H9 (cell line): ENCODE data around the gene SETBP1. TPM values are rescaled to one million over a fixed set of nuclear protein-coding genes. Genes with fewer than 3 reads are reported as not detected.

Experiments used
- DNase-seq: peaks from one replicate; pipeline ENCODE4 v3.0.0-alpha.2; 2017
- H2AFZ ChIP-seq: one replicate; pipeline ENCODE4 v1.6.1; 2013; ENCODE audit warnings: mild to moderate bottlenecking, low read length, control low read depth, moderate library complexity
- H2AK5ac ChIP-seq: 2 replicates; pipeline ENCODE4 v1.6.1; 2013; ENCODE audit warnings: low read length, control low read depth, mixed read lengths; ENCODE audit not compliant: insufficient read length
- H2BK120ac ChIP-seq: one replicate; pipeline ENCODE4 v1.6.1; 2013; ENCODE audit warnings: low read depth, mild to moderate bottlenecking, low read length, control low read depth, inconsistent platforms; ENCODE audit not compliant: poor library complexity, severe bottlenecking
- H2BK12ac ChIP-seq: 2 replicates; pipeline ENCODE4 v1.6.1; 2013; ENCODE audit warnings: low read length, control low read depth, mixed read lengths, low read depth; ENCODE audit not compliant: insufficient read length
- H2BK15ac ChIP-seq: 2 replicates; pipeline ENCODE4 v1.6.1; 2013; ENCODE audit warnings: low read depth, low read length, control low read depth
- H2BK20ac ChIP-seq: one replicate; pipeline ENCODE4 v1.6.1; 2013; ENCODE audit warnings: low read depth, mild to moderate bottlenecking, low read length, control low read depth, inconsistent platforms; ENCODE audit not compliant: poor library complexity, severe bottlenecking
- H2BK5ac ChIP-seq: 2 replicates; pipeline ENCODE4 v1.6.1; 2013; ENCODE audit warnings: low read length, control low read depth, mixed read lengths; ENCODE audit not compliant: insufficient read length
- H3K14ac ChIP-seq: 2 replicates; pipeline ENCODE4 v1.6.1; 2013; ENCODE audit warnings: low read length, control low read depth; ENCODE audit not compliant: insufficient read depth
- H3K18ac ChIP-seq: 2 replicates; pipeline ENCODE4 v1.6.1; 2013; ENCODE audit warnings: low read depth, mild to moderate bottlenecking, mixed read lengths, low read length, control low read depth; ENCODE audit not compliant: insufficient read length
- H3K23ac ChIP-seq: 2 replicates; pipeline ENCODE4 v1.6.1; 2013; ENCODE audit warnings: low read length, control low read depth, mixed read lengths, low read depth; ENCODE audit not compliant: insufficient read length
- H3K23me2 ChIP-seq: 2 replicates; pipeline ENCODE4 v1.6.1; 2013; ENCODE audit warnings: low read depth, mild to moderate bottlenecking, mixed read lengths, low read length, control low read depth; ENCODE audit not compliant: insufficient read length, poor library complexity, severe bottlenecking
- H3K27ac ChIP-seq: 2 replicates; pipeline ENCODE4 v1.5.1; 2013; ENCODE audit warnings: low read length, control low read depth, mixed read lengths, low read depth; ENCODE audit not compliant: insufficient read length
- H3K27me3 ChIP-seq: 2 replicates; pipeline ENCODE4 v1.6.1; 2013; ENCODE audit warnings: low read length, control low read depth, inconsistent platforms; ENCODE audit not compliant: insufficient read depth
- H3K4ac ChIP-seq: 2 replicates; pipeline ENCODE4 v1.6.1; 2013; ENCODE audit warnings: low read depth, mild to moderate bottlenecking, control low read depth, inconsistent platforms, low read length, moderate library complexity
- H3K4me1 ChIP-seq: 2 replicates; pipeline ENCODE4 v1.6.1; 2013; ENCODE audit warnings: low read length, control low read depth, inconsistent platforms; ENCODE audit not compliant: insufficient read depth
- H3K4me2 ChIP-seq: 2 replicates; pipeline ENCODE4 v1.6.1; 2013; ENCODE audit warnings: low read length, control low read depth, mixed read lengths; ENCODE audit not compliant: insufficient read length, insufficient read depth
- H3K56ac ChIP-seq: 2 replicates; pipeline ENCODE4 v1.6.1; 2013; ENCODE audit warnings: low read depth, mild to moderate bottlenecking, mixed read lengths, low read length, control low read depth; ENCODE audit not compliant: insufficient read length
- H3K79me1 ChIP-seq: 2 replicates; pipeline ENCODE4 v1.6.1; 2013; ENCODE audit warnings: low read depth, mild to moderate bottlenecking, moderate library complexity, low read length, control low read depth, inconsistent platforms; ENCODE audit not compliant: insufficient read depth, poor library complexity, severe bottlenecking
- H3K79me2 ChIP-seq: 2 replicates; pipeline ENCODE4 v1.6.1; 2013; ENCODE audit warnings: low read length, control low read depth, inconsistent platforms; ENCODE audit not compliant: insufficient read depth
- H3K9ac ChIP-seq: 2 replicates; pipeline ENCODE4 v1.6.1; 2013; ENCODE audit warnings: low read length, control low read depth, mixed read lengths; ENCODE audit not compliant: insufficient read length; ENCODE audit errors: extremely low read depth
- H3K9me3 ChIP-seq: one replicate; pipeline ENCODE4 v1.6.1; 2013; ENCODE audit warnings: low read depth, low read length, inconsistent platforms; ENCODE audit not compliant: control insufficient read depth
- H3T11ph ChIP-seq: one replicate; pipeline ENCODE4 v1.6.1; 2013; ENCODE audit warnings: mild to moderate bottlenecking, low read length, control low read depth, inconsistent platforms
- H4K20me1 ChIP-seq: one replicate; pipeline ENCODE4 v1.6.1; 2013; ENCODE audit not compliant: control insufficient read depth, insufficient read length, insufficient read depth
- H4K5ac ChIP-seq: 2 replicates; pipeline ENCODE4 v1.6.1; 2013; ENCODE audit warnings: low read depth, mild to moderate bottlenecking, mixed read lengths, low read length, control low read depth; ENCODE audit not compliant: insufficient read length
- H4K8ac ChIP-seq: replicated peaks from 2 replicates; pipeline ENCODE4 v1.6.1; 2013; ENCODE audit warnings: low read length, control low read depth, mixed read lengths, low read depth; ENCODE audit not compliant: insufficient read length
- H4K91ac ChIP-seq: 2 replicates; pipeline ENCODE4 v1.6.1; 2013; ENCODE audit warnings: low read depth, mild to moderate bottlenecking, moderate library complexity, mixed read lengths, low read length, control low read depth; ENCODE audit not compliant: insufficient read length
- H3K27ac Mint-ChIP-seq, 3 experiments: 2 replicates in 2 of 3; 3 replicates in 1 of 3; pipeline ENCODE4 v1.8.0; 2020 to 2021; ENCODE audit warnings: mixed read lengths in 3 of 3, mild to moderate bottlenecking in 1 of 3, moderate library complexity in 1 of 3
- H3K27me3 Mint-ChIP-seq: 2 replicates; pipeline ENCODE4 v1.8.0; 2021; ENCODE audit warnings: low read depth, mild to moderate bottlenecking, moderate library complexity, mixed read lengths
- H3K36me3 Mint-ChIP-seq, 3 experiments: 2 replicates in 2 of 3; 3 replicates in 1 of 3; pipeline ENCODE4 v1.8.0; 2020 to 2021; ENCODE audit warnings: low read depth in 3 of 3, mixed read lengths in 3 of 3; ENCODE audit not compliant: insufficient read depth in 1 of 3
- H3K4me1 Mint-ChIP-seq, 2 experiments: 2 replicates each; pipeline ENCODE4 v1.8.0; 2020; ENCODE audit warnings: mixed read lengths in 2 of 2
- H3K4me3 Mint-ChIP-seq, 2 experiments: 2 replicates in 1 of 2; 3 replicates in 1 of 2; pipeline ENCODE4 v1.8.0; 2020 to 2021; ENCODE audit warnings: mild to moderate bottlenecking in 2 of 2, mixed read lengths in 2 of 2, moderate library complexity in 1 of 2
- H3K9me3 Mint-ChIP-seq, 2 experiments: 2 replicates in 1 of 2; 3 replicates in 1 of 2; pipeline ENCODE4 v1.8.0; 2020; ENCODE audit warnings: mild to moderate bottlenecking in 2 of 2, mixed read lengths in 2 of 2, moderate library complexity in 1 of 2
- WGBS: extraction: QIAGEN DNeasy Blood & Tissue Kit; methylation state at CpG from one replicate; pipeline ENCODE4 v1.1.7; 2013; ENCODE audit warnings: missing lambda C conversion rate, low lambda C conversion rate, mixed read lengths; ENCODE audit not compliant: insufficient read length; ENCODE audit errors: extremely low coverage; 5-methylcytosine and 5-hydroxymethylcytosine counted together
- total RNA-seq: library from RNA; stranded (reverse); gene quantifications from 2 replicates; pipeline ENCODE4 v1.2.1, GENCODE V29; 2021
- TF ChIP-seq, protein P1 (sequence below): fragments of 200-600 bp; sonication (generic); conservative IDR thresholded peaks from 3 replicates; pipeline ENCODE4 v1.8.0; 2021; ENCODE audit warnings: antibody characterized with exemption, mild to moderate bottlenecking

The SETBP1 gene
- total RNA-seq, 1 experiment from 2014 or later, result 4.6 TPM

DNA sequence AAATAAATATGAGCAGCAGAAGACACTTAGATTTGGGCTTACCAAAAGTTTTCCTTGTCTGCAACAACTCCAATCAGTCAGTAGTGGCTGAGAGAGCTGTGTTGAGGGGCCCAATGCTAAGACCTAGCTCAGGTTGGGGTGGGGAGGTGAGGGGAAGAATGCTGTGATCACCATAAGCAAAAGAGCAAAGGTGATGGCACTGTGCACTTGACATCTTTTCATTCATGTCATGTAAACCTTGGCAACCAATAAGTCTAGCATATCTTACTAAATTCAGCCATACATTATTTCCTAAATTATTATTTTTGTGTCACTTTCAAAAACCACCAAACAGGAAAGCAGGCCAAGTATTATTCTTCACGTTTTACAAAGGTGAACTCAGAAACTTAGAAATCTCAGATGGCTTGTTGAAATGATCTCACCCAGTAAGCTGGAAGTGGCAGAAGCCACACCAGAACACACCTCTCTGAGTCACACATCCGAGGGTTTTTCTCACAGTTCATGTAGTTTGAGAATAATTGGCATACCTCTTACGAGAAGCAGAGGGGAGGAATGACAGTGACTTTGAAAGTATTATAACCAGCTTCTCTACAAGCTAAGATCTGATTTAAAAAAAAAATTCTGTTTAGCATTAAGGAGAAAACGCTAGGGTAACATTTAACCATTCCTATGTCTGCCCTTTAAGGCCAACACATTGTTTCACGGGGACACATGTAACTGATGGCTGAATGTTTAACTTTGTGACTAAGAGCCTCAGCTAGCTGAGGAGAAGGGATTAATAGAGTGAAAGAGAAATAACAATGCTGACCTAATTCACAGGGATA lies 43.3 kb upstream of the SETBP1 start:
- no peak overlapping the region for H4K5ac ChIP-seq
- no peak overlapping the region for H3K4me2 ChIP-seq
- H3K9me3 Mint-ChIP-seq, result no peaks in the 10 kb centered on the region
- TF ChIP-seq, protein P1, sequence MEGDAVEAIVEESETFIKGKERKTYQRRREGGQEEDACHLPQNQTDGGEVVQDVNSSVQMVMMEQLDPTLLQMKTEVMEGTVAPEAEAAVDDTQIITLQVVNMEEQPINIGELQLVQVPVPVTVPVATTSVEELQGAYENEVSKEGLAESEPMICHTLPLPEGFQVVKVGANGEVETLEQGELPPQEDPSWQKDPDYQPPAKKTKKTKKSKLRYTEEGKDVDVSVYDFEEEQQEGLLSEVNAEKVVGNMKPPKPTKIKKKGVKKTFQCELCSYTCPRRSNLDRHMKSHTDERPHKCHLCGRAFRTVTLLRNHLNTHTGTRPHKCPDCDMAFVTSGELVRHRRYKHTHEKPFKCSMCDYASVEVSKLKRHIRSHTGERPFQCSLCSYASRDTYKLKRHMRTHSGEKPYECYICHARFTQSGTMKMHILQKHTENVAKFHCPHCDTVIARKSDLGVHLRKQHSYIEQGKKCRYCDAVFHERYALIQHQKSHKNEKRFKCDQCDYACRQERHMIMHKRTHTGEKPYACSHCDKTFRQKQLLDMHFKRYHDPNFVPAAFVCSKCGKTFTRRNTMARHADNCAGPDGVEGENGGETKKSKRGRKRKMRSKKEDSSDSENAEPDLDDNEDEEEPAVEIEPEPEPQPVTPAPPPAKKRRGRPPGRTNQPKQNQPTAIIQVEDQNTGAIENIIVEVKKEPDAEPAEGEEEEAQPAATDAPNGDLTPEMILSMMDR, result no peak
- no peaks in the 10 kb centered on the region for H4K20me1 ChIP-seq
- no peaks in the 10 kb centered on the region for H3K79me1 ChIP-seq
- no peak overlapping the region for H3K23ac ChIP-seq
- no peak overlapping the region for H4K91ac ChIP-seq
- H2BK15ac ChIP-seq, result no peak overlapping the region
- no peak overlapping the region for H3K18ac ChIP-seq
- no peak overlapping the region for H3T11ph ChIP-seq
- H3K23me2 ChIP-seq, result no peaks in the 10 kb centered on the region
- no peak overlapping the region for H2BK12ac ChIP-seq
- H3K4me3 Mint-ChIP-seq, result no peak overlapping the region
- no peaks in the 10 kb centered on the region for H3K36me3 Mint-ChIP-seq
- no peak for DNase-seq
- H3K56ac ChIP-seq, result no peak overlapping the region
- H2AFZ ChIP-seq, result no peak overlapping the region
- H2BK120ac ChIP-seq, result no peak overlapping the region
- H3K27me3 ChIP-seq, result no peaks in the 10 kb centered on the region
- H3K9ac ChIP-seq, result no peak overlapping the region
- no peak overlapping the region for H2BK5ac ChIP-seq
- H3K27ac Mint-ChIP-seq, result no peak overlapping the region
- WGBS, result no CpG with 5 or more reads among the region's 5 CpGs
- no peak overlapping the region for H2BK20ac ChIP-seq
- H2AK5ac ChIP-seq, result no peak overlapping the region
- H3K4me1 Mint-ChIP-seq, result 0 out of 4 replicates have a peak, but pooled peaks cover 0 to 5% of the 10 kb centered on the region in 2 experiments
- H3K4me1 ChIP-seq, result no peaks in the 10 kb centered on the region
- no peaks in the 10 kb centered on the region for H3K79me2 ChIP-seq
- no peak overlapping the region for H3K14ac ChIP-seq
- H3K9me3 ChIP-seq, result no peaks in the 10 kb centered on the region
- no peak overlapping the region for H3K4ac ChIP-seq
- no peak overlapping the region for H3K27ac ChIP-seq
- no peak overlapping the region for H4K8ac ChIP-seq
- no peaks in the 10 kb centered on the region; the same call in 1 of the 2 replicates for H3K27me3 Mint-ChIP-seq
